ENCODE measurements around the gene C1orf226.

The C1orf226 gene

GRCh38 chr1:162366671-162367070 lies 14.9 kb upstream of the C1orf226 start (continued):
- no peak for TF ChIP-seq TSHZ2 (CRISPR knock-in tag; IDR thresholded peaks at IDR 0.05)
- no peak for TF ChIP-seq TCF4 (CRISPR knock-in tag; IDR thresholded peaks at IDR 0.05; ENCODE audit: borderline replicate concordance)
- TF ChIP-seq BACH2 (CRISPR knock-in tag; IDR thresholded peaks at IDR 0.05; ENCODE audit: borderline replicate concordance) = no peak

GRCh38 chr1:162367073-162367472 lies 14.5 kb upstream of the C1orf226 start:
- ATAC-seq = peak; percentile 61

GRCh38 chr1:162367772-162368171 lies 13.8 kb upstream of the C1orf226 start:
- no peak for ATAC-seq
- TF ChIP-seq BACH2 (CRISPR knock-in tag; IDR thresholded peaks at IDR 0.05; ENCODE audit: borderline replicate concordance) (no peak), POU6F1 (CRISPR knock-in tag; IDR thresholded peaks at IDR 0.05; ENCODE audit: borderline replicate concordance, low read depth) (no peak), ISL1 (CRISPR knock-in tag; IDR thresholded peaks at IDR 0.05) (no peak), OSR1 (CRISPR knock-in tag; IDR thresholded peaks at IDR 0.05) (no peak), ARNTL (CRISPR knock-in tag; IDR thresholded peaks at IDR 0.05; ENCODE audit: borderline replicate concordance, low read depth) (no peak), ZNF565 (CRISPR knock-in tag; conservative IDR thresholded peaks at IDR 0.05; ENCODE audit: low read depth) (no peak)

More at GRCh38 chr1:162367073-162367472, 14.5 kb upstream of the C1orf226 start:
- no peak for TF ChIP-seq CSDC2 (CRISPR knock-in tag; IDR thresholded peaks at IDR 0.05)
- no peak for TF ChIP-seq POU6F1 (CRISPR knock-in tag; IDR thresholded peaks at IDR 0.05; ENCODE audit: borderline replicate concordance, low read depth)
- no peak for TF ChIP-seq OSR1 (CRISPR knock-in tag; IDR thresholded peaks at IDR 0.05)
- TF ChIP-seq ARNTL (CRISPR knock-in tag; IDR thresholded peaks at IDR 0.05; ENCODE audit: borderline replicate concordance, low read depth) = no peak
- no peak for TF ChIP-seq RARB (CRISPR knock-in tag; IDR thresholded peaks at IDR 0.05)
- no peak for TF ChIP-seq CSRNP3 (CRISPR knock-in tag; IDR thresholded peaks at IDR 0.05)
- no peak for TF ChIP-seq TSHZ2 (CRISPR knock-in tag; IDR thresholded peaks at IDR 0.05)

- ATAC-seq = no peak
- no peak for TF ChIP-seq ZC3H10 (CRISPR knock-in tag; IDR thresholded peaks at IDR 0.05)
- no peak for TF ChIP-seq CSRNP3 (CRISPR knock-in tag; IDR thresholded peaks at IDR 0.05)
- TF ChIP-seq ZFP3 (CRISPR knock-in tag; IDR thresholded peaks at IDR 0.05) = no peak
- TF ChIP-seq RARB (CRISPR knock-in tag; IDR thresholded peaks at IDR 0.05) = no peak
- no peak for TF ChIP-seq GLIS3 (CRISPR knock-in tag; IDR thresholded peaks at IDR 0.05)
- no peak for TF ChIP-seq CREB5 (CRISPR knock-in tag; IDR thresholded peaks at IDR 0.05; ENCODE audit: low read depth)
- TF ChIP-seq ISL1 (CRISPR knock-in tag; IDR thresholded peaks at IDR 0.05) = no peak
- TF ChIP-seq ARNTL (CRISPR knock-in tag; IDR thresholded peaks at IDR 0.05; ENCODE audit: borderline replicate concordance, low read depth) = no peak
- no peak for TF ChIP-seq PATZ1 (CRISPR knock-in tag; IDR thresholded peaks at IDR 0.05; ENCODE audit: borderline replicate concordance)
- TF ChIP-seq SNAI2 (CRISPR knock-in tag; IDR thresholded peaks at IDR 0.05) = no peak
These were observed 13.1 kb upstream of the C1orf226 start for GRCh38 chr1:162368451-162368850.

All from SK-N-SH treated with all-trans-retinoic acid at 6 μM for 48 hours (cell line).